ENCODE data around the gene F11. TPM values are rescaled to one million over a fixed set of nuclear protein-coding genes. Genes with fewer than 3 reads are reported as not detected.

F11 gene
- total and polyA plus RNA-seq, 9 of the 15 experiments (the other 6 are each of a cell fraction or from before 2014, with no cell fraction given): not detected

GRCh38 chr4:186236126-186236525, 29.9 kb upstream of the F11 start (continued):
- TF ChIP-seq AFF1 (IDR thresholded peaks at IDR 0.05; ENCODE audit: low read depth in 1 of 2, partially characterized antibody in 2 of 2): no peak
- TF ChIP-seq LEF1 (IDR thresholded peaks at IDR 0.05): no peak
- TF ChIP-seq NCOA6 (IDR thresholded peaks at IDR 0.05): no peak

- Histone ChIP-seq H3K9me1 (ENCODE audit: control insufficient read depth, insufficient read depth, low read length) (no peaks in the 10 kb centered on the region), H3K79me2 (ENCODE audit: control insufficient read depth, insufficient read depth, low read length) (no peaks in the 10 kb centered on the region), H3K9ac (ENCODE audit: insufficient read depth in 1 of 2, low read depth in 2 of 2, low read length in 2 of 2) (no peak overlapping the region), H3K36me3 (ENCODE audit: control insufficient read depth, insufficient read depth, low read length) (no peaks in the 10 kb centered on the region), H3K27me3 (ENCODE audit: control insufficient read depth in 2 of 2, insufficient read depth in 2 of 2, low read length in 2 of 2) (peaks cover 3 to 8% of the 10 kb centered on the region in 2 experiments; a peak in 4 of 5 replicates), H3K9me3 (replicated peaks; ENCODE audit: control insufficient read depth, insufficient read depth, low read depth, low read length) (no peaks in the 10 kb centered on the region), H3K4me3 (no peak overlapping the region), H4K20me1 (replicated peaks; ENCODE audit: control insufficient read depth, insufficient read depth, low read length) (no peaks in the 10 kb centered on the region), H3K4me1 (replicated peaks in 1 of 2; ENCODE audit: control insufficient read depth in 2 of 2, insufficient read depth in 2 of 2, low read length in 2 of 2) (no peaks in the 10 kb centered on the region), H3K27ac (ENCODE audit: extremely low read depth, low read depth, low read length) (no peak overlapping the region), H3K4me2 (ENCODE audit: insufficient read depth, low read length) (no peak overlapping the region), H2AFZ (ENCODE audit: low read depth, low read length) (no peak overlapping the region)
- TF ChIP-seq CTCFL (IDR thresholded peaks at IDR 0.05; ENCODE audit: borderline replicate concordance, insufficient read depth, low read depth, low read length, poor library complexity, severe bottlenecking) (no peak), ETV6 (IDR thresholded peaks at IDR 0.05; ENCODE audit: borderline replicate concordance in 1 of 2, low read depth in 2 of 2, low read length in 1 of 2) (no peak), ETV6 (CRISPR knock-in tag; IDR thresholded peaks at IDR 0.05; ENCODE audit: borderline replicate concordance) (no peak)
- ATAC-seq (no peak), FAIRE-seq (no peak), DNase-seq (ENCODE audit: extremely low read depth in 1 of 4, low spot score in 3 of 4) (no peak)
- BruUV-seq (replicated peaks): no TSS peak
- in situ Hi-C loops (cut with MboI) (no loop called here), intact Hi-C loops (cut with micrococcal nuclease) (no loop called here)
- ChIA-PET POLR2A (no interaction called here), CTCF (ENCODE audit: low intra/inter-chr PET ratio) (no interaction called here)
- 2% methylated on average over 7 of the region's 7 CpGs for WGBS (ENCODE audit: insufficient coverage, low coverage, missing lambda C conversion rate)
Measured at GRCh38 chr4:186240452-186240847, 25.5 kb upstream of the F11 start.
